Measurements from ENCODE around the gene FOXL1.

DNA sequence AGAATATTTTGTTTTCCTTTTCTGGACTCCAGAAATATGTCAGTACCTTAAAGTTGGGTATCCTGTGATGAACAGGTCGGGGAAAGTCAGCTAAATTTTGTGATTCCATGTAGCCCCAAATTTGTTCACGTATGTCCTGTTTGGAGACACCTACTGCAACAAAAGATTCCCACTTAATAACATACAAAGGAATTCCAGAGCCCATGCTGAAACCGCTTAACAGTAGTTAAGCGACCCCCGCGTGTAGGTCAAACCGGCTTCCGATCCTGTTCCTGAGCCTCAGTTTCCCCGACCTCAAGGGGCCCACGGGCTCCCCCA, 23.8 kb upstream of the FOXL1 start:
- TF ChIP-seq, protein P1, sequence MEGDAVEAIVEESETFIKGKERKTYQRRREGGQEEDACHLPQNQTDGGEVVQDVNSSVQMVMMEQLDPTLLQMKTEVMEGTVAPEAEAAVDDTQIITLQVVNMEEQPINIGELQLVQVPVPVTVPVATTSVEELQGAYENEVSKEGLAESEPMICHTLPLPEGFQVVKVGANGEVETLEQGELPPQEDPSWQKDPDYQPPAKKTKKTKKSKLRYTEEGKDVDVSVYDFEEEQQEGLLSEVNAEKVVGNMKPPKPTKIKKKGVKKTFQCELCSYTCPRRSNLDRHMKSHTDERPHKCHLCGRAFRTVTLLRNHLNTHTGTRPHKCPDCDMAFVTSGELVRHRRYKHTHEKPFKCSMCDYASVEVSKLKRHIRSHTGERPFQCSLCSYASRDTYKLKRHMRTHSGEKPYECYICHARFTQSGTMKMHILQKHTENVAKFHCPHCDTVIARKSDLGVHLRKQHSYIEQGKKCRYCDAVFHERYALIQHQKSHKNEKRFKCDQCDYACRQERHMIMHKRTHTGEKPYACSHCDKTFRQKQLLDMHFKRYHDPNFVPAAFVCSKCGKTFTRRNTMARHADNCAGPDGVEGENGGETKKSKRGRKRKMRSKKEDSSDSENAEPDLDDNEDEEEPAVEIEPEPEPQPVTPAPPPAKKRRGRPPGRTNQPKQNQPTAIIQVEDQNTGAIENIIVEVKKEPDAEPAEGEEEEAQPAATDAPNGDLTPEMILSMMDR (IDR thresholded peaks at IDR 0.05) = no peak
- no peak for TF ChIP-seq POLR2A (IDR thresholded peaks at IDR 0.05)
